ENCODE measurements around the gene ALKBH4.

ALKBH4 gene

GRCh38 chr7:102451371-102452054 lies 13.2 kb downstream of the ALKBH4 start:
- TF ChIP-seq RARB (CRISPR knock-in tag; IDR thresholded peaks at IDR 0.05) (no peak), ZFP3 (CRISPR knock-in tag; IDR thresholded peaks at IDR 0.05) (peak; percentile 32; the same call in 1 of the 2 replicates), ZC3H10 (CRISPR knock-in tag; IDR thresholded peaks at IDR 0.05) (0 out of 2 replicates have a peak, but pooled peaks have one; percentile 9), BACH2 (CRISPR knock-in tag; IDR thresholded peaks at IDR 0.05; ENCODE audit: borderline replicate concordance) (no peak), GLIS3 (CRISPR knock-in tag; IDR thresholded peaks at IDR 0.05) (0 out of 2 replicates have a peak, but pooled peaks have one; percentile 61)
- ATAC-seq = peak; percentile 77

DNA sequence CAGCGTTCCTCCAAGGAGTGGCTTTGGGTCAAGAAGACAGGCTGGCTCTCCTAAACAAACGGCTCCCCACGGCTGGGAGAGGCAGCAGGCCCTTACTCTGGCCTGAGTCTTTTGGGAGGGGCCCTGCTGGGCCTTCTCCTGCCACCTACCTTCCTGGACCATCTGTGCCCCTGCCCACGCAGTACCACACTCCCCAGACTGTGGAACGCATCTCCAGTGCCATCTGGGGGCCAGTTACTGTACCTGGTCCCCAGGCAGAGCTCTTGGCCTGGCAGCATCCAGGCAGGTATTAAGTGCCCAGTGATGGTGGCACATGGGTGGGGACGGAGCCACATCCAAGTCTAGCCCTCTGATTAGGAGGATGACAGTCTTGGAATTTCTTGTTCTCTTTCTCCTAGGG lies 14.4 kb downstream of the ALKBH4 start:
- TF ChIP-seq ZNF8 (CRISPR knock-in tag; IDR thresholded peaks at IDR 0.05) = no peak
- TF ChIP-seq ZFP3 (CRISPR knock-in tag; IDR thresholded peaks at IDR 0.05) = no peak
- TF ChIP-seq PPARA (CRISPR knock-in tag; IDR thresholded peaks at IDR 0.05; ENCODE audit: borderline replicate concordance) = no peak
- peak; percentile 36 for ATAC-seq

- TF ChIP-seq ZC3H10 (CRISPR knock-in tag; IDR thresholded peaks at IDR 0.05) (no peak), POU6F1 (CRISPR knock-in tag; IDR thresholded peaks at IDR 0.05; ENCODE audit: borderline replicate concordance, low read depth) (no peak), ZFP30 (CRISPR knock-in tag; IDR thresholded peaks at IDR 0.05) (no peak), SNAI2 (CRISPR knock-in tag; IDR thresholded peaks at IDR 0.05) (no peak), RARB (CRISPR knock-in tag; IDR thresholded peaks at IDR 0.05) (no peak)
- ATAC-seq = no peak
Measured at GRCh38 chr7:102449136-102449535, 15.5 kb downstream of the ALKBH4 start.

DNA sequence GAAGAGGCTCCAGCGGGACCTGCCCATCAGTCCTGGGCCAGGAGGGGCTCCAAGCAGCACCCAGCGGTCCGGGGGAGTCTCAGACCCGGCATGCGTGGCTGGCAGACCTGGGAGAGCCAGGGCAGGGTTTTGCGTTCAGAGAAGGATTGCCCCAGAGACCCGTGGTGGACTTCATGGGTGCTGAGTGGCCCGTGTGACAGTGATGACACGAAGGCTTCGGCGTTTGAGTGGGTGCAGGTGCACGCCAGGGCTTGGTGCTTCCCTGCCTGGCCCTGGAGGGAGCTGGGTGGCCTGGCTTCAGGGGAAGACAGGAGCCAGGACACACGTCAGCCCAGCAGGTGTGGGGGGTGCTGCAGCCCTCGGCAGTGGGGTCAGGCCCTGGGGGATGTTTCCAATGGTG lies 17.4 kb downstream of the ALKBH4 start:
- no peak for ATAC-seq
- TF ChIP-seq ZNF8 (CRISPR knock-in tag; IDR thresholded peaks at IDR 0.05) = no peak
- TF ChIP-seq CSDC2 (CRISPR knock-in tag; IDR thresholded peaks at IDR 0.05) = no peak
- TF ChIP-seq SNAI2 (CRISPR knock-in tag; IDR thresholded peaks at IDR 0.05) = no peak
- no peak for TF ChIP-seq GLIS3 (CRISPR knock-in tag; IDR thresholded peaks at IDR 0.05)
- no peak for TF ChIP-seq CREB5 (CRISPR knock-in tag; IDR thresholded peaks at IDR 0.05; ENCODE audit: low read depth)
- TF ChIP-seq TSHZ2 (CRISPR knock-in tag; IDR thresholded peaks at IDR 0.05) = no peak
- no peak for TF ChIP-seq ARNTL (CRISPR knock-in tag; IDR thresholded peaks at IDR 0.05; ENCODE audit: borderline replicate concordance, low read depth)
- TF ChIP-seq BACH2 (CRISPR knock-in tag; IDR thresholded peaks at IDR 0.05; ENCODE audit: borderline replicate concordance) = no peak
- no peak for TF ChIP-seq ZC3H10 (CRISPR knock-in tag; IDR thresholded peaks at IDR 0.05)
- TF ChIP-seq, protein P1, sequence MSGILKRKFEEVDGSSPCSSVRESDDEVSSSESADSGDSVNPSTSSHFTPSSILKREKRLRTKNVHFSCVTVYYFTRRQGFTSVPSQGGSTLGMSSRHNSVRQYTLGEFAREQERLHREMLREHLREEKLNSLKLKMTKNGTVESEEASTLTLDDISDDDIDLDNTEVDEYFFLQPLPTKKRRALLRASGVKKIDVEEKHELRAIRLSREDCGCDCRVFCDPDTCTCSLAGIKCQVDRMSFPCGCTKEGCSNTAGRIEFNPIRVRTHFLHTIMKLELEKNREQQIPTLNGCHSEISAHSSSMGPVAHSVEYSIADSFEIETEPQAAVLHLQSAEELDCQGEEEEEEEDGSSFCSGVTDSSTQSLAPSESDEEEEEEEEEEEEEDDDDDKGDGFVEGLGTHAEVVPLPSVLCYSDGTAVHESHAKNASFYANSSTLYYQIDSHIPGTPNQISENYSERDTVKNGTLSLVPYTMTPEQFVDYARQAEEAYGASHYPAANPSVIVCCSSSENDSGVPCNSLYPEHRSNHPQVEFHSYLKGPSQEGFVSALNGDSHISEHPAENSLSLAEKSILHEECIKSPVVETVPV (CRISPR knock-in tag; IDR thresholded peaks at IDR 0.05) = no peak
- no peak for TF ChIP-seq ISL1 (CRISPR knock-in tag; IDR thresholded peaks at IDR 0.05)
- no peak for TF ChIP-seq PPARA (CRISPR knock-in tag; IDR thresholded peaks at IDR 0.05; ENCODE audit: borderline replicate concordance)
- no peak for TF ChIP-seq RARB (CRISPR knock-in tag; IDR thresholded peaks at IDR 0.05)
- TF ChIP-seq PATZ1 (CRISPR knock-in tag; IDR thresholded peaks at IDR 0.05; ENCODE audit: borderline replicate concordance) = no peak
- no peak for TF ChIP-seq TOX (CRISPR knock-in tag; IDR thresholded peaks at IDR 0.05; ENCODE audit: borderline replicate concordance)
- TF ChIP-seq ESRRG (CRISPR knock-in tag; IDR thresholded peaks at IDR 0.05) = no peak
- no peak for TF ChIP-seq OSR1 (CRISPR knock-in tag; IDR thresholded peaks at IDR 0.05)
- TF ChIP-seq ZFP3 (CRISPR knock-in tag; IDR thresholded peaks at IDR 0.05) = no peak
- no peak for TF ChIP-seq ZNF70 (CRISPR knock-in tag; IDR thresholded peaks at IDR 0.05)
- no peak for TF ChIP-seq ZFP30 (CRISPR knock-in tag; IDR thresholded peaks at IDR 0.05)

All from SK-N-SH treated with all-trans-retinoic acid at 6 μM for 48 hours (cell line).